HG02678 (cell line): ENCODE measurements around the gene PSMD2.

Experiments
- ATAC-seq: cut with Tn5 transposase; IDR thresholded peaks from one replicate; pipeline ENCODE4 v1.9.1; 2021; ENCODE audit warnings: mild to moderate bottlenecking, moderate library complexity; ENCODE audit not compliant: unreplicated experiment

PSMD2 gene

GRCh38 chr3:184277366-184277765 lies 21.7 kb upstream of the PSMD2 start:
- ATAC-seq, result no peak

DNA sequence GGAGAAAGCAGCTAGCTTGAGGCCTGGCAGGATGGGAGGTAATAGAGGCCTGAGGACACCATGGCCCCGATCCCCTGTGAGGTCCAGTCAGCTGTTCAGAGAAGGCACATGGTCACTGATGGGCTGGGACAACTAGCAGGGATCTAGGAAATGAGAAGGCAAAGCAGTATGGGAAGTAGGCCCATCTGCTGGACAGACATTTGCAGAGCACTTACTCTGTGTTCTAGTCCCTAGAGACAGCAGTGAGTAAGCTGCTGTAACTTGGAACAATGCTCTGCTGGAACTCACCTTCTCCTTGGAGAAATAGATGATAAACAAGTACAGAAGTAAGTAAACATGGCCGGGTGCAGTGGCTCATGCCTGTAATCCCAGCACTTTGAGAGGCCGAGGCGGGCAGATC lies 16.1 kb upstream of the PSMD2 start:
- ATAC-seq, result no peak

- no peak for ATAC-seq
Measured at GRCh38 chr3:184283681-184284080, 15.4 kb upstream of the PSMD2 start.

GRCh38 chr3:184284696-184285095 lies 14.3 kb upstream of the PSMD2 start:
- no peak for ATAC-seq

DNA sequence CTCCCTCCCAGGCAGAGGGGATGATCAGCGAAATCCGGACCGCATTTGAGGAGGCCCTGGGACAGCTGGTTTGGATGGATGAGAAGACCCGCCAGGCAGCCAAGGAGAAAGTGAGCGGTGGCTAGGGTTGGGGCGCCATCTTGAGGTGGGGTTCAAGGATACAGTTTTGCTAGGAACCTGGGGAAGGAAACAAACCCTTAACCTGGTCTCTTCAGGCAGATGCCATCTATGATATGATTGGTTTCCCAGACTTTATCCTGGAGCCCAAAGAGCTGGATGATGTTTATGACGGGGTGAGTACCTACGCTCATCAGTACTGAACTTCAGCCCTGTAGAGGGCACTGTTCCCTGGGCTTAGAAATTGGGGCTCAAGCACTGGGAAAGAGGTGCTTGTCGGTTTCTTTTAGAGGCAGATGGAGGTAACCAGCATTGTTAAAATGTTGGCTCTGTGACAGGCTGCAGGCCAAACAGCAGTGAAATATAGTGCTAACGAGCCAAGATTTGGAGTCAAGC lies 9.6 kb upstream of the PSMD2 start:
- no peak for ATAC-seq

- ATAC-seq, result no peak
Measured at GRCh38 chr3:184290331-184290730, 8.7 kb upstream of the PSMD2 start.

- no peak for ATAC-seq
Measured at GRCh38 chr3:184291044-184291737, 7.8 kb upstream of the PSMD2 start.

DNA sequence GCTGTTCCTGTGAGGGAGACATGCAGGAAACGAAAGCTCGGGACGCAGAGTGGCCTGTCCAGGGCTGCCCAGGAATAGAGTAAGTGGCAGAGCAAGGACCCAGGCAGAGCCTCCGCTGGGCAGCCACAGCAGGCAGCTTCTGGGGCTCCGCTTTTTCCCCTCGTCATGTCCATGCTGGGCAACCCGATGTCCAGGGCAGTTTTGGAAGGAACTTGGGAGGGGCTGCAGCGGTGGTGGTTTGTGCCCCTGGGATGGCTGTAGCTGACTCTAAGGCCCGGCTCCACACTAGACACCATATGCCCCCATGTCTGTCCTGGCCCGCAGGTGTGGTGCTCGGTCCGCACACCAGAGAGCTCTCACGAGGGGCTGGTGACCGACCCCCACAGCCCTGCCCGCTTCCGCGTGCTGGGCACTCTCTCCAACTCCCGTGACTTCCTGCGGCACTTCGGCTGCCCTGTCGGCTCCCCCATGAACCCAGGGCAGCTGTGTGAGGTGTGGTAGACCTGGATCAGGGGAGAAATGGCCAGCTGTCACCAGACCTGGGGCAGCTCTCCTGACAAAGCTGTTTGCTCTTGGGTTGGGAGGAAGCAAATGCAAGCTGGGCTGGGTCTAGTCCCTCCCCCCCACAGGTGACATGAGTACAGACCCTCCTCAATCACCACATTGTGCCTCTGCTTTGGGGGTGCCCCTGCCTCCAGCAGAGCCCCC lies 7.1 kb upstream of the PSMD2 start:
- no peak for ATAC-seq

DNA sequence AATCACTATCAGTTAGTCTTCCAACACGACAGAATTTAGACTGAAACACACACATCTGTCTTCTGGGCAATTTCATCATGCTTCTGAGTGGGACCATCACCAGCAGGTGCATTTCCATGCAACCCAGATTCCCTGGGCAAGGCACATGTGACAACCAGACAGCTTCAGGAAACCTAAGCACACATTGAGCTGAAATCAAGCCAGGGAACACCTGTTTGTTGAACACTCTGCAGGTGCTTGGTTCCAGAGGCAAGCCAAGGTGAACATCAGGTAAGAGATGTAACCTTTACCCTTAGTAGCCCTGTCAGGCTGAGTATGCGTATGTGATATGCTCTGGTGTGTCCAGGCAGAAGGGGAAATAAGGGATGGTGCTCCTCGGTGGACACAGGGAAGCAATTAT lies 3.3 kb upstream of the PSMD2 start:
- no peak for ATAC-seq

GRCh38 chr3:184296616-184297015 lies 2.4 kb upstream of the PSMD2 start:
- no peak for ATAC-seq

DNA sequence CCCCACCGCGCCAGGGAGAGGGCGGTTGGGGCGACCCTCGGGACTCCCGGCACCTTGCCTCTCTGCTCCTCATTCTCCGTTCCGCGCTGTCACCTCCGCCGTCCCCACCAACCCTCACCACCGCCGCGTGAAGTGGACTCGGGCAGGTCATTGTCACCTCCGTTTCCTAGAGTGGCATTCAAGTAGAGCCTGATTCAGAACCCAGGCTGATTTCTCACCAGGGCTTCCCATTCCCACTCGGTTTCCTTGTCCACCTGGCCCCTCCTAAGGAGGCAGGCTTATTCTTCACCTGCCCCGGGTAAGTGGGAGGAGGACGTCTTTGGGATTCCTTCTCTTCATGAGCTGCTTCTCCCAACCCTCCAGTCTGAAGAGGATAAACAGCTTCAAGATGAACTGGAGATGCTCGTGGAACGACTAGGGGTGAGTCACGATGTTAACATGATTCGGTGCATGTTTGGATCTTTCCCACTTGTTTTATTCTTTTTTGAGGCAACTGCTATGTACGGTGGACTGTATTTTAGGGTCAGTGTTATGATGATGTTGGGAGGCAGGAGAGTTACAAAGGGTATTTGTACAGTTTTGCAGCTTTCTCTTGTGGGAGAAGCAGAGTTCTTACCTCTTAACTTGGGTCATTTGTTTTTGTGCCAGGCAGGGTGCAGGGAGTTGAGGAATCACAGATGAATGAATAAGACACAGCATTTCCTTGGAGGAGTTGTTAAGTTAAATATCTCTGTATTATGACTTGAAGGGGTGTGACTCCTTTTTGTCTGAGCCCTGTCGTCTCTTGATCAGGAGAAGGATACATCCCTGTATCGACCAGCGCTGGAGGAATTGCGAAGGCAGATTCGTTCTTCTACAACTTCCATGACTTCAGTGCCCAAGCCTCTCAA lies 692 bp downstream of the PSMD2 start:
- ATAC-seq, result no peak

DNA sequence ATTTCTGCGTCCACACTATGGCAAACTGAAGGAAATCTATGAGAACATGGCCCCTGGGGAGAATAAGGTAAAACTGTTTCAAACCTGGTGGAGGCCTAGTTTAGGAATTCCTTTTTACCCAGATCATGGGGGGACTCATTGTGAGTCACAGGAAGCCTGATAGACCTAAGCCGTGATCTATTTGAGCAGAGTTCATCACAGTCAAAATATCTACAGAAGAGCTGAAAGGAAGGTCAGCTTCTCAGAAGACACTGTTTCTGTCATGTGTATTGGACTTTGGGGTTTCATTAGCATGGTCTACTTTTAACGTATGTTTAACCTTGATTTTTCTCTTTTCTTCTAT lies 1.3 kb downstream of the PSMD2 start:
- no peak for ATAC-seq

DNA sequence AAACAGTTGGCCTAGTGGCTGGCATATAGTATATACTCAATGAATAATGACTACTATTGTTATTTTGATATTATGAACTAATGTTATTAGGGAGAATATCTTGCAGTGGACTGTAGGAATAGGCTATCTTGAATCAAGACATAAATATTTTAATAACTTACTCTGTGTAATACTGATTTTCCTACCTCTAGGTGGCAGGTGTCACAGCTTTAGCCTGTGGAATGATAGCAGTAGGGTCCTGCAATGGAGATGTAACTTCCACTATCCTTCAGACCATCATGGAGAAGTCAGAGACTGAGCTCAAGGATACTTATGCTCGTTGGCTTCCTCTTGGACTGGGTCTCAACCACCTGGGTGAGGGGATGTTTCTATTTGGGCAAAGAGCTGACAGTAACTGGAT lies 6.5 kb downstream of the PSMD2 start:
- ATAC-seq, result no peak

DNA sequence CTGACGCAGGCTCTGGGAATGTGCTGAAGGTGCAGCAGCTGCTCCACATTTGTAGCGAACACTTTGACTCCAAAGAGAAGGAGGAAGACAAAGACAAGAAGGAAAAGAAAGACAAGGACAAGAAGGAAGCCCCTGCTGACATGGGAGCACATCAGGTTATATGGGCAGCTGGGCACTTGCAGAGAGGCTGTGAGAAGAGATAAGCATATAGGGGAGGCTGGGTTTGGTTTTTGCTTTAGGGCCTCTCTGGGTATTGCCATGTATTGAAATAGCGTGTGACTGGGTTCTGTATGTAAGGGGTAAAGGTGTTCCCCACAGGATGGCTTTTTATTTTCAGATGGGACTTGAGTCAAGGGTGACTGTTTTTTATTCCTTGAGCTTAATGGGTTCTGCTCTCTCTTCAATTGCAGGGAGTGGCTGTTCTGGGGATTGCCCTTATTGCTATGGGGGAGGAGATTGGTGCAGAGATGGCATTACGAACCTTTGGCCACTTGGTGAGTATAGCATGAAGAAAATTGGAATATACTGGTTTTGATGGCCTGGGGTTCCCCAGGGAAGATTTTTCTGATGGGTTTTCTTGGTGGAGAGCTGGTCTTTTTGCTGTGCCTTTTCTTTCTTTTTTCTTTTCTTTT lies 7.4 kb downstream of the PSMD2 start:
- ATAC-seq, result no peak

DNA sequence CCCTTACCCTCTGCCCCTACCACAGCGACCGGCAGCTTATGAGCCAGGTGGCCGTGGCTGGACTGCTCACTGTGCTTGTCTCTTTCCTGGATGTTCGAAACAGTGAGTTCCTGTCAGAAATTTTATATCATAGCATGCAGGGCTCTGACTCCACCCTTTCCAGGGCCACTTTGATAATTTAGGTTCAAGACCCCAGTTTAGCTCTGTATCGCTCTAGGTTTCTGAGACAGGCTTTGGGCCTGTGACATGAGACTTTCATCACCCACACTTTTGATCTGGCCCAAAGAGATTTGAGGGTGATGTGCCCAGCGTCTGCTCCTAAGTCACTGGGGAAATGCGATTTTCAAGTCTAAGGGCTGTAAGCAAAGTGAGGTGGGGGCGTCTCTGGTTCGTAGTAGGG lies 8.9 kb downstream of the PSMD2 start:
- ATAC-seq, result no peak

- ATAC-seq, result no peak
Measured at GRCh38 chr3:184308744-184309143, 9.7 kb downstream of the PSMD2 start.

- ATAC-seq, result no peak
Measured at GRCh38 chr3:184311633-184312032, 12.6 kb downstream of the PSMD2 start.

GRCh38 chr3:184314363-184314699 lies 15.3 kb downstream of the PSMD2 start, which contains the start of gene EIF4G1:
TSS of gene EIF4G1 (plus strand) at chr3:184314606. CDS start at chr3:184315797, 1,191 bp downstream.
- ATAC-seq, result peak; percentile 89

- ATAC-seq, result peak; percentile 47
Measured at GRCh38 chr3:184314700-184315542, 15.9 kb downstream of the PSMD2 start.

DNA sequence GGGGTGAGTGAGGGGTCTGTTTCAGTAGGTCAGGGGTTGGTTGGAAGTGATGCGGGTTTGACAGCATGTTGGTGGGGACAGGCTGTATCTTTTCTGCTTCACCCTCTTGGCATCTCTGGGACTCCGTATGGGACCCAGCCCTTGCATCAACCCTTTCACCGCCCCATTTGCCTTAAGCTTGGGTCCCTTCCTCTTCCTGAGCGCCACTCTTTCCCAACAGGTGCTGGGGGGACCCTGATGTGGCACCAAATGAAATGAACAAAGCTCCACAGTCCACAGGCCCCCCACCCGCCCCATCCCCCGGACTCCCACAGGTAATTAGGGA lies 16.5 kb downstream of the PSMD2 start:
- ATAC-seq, result no peak
